Stimulated activated CD4-positive, alpha-beta T cell treated with anti-CD3 and anti-CD28 coated beads, Interleukin-12 subunit alpha, Interleukin-12 subunit beta, amount 100 ng/mL, for 48 hours (primary cell): ENCODE data around the gene ENO2.

ENCODE experiments used
- DNase-seq, 3 donors: peaks; one replicate each; pipeline ENCODE4 v3.0.0-alpha.2; 2020; ENCODE audit warnings: low read depth in 2 of 3, low spot score in 1 of 3

ENO2 gene

DNA sequence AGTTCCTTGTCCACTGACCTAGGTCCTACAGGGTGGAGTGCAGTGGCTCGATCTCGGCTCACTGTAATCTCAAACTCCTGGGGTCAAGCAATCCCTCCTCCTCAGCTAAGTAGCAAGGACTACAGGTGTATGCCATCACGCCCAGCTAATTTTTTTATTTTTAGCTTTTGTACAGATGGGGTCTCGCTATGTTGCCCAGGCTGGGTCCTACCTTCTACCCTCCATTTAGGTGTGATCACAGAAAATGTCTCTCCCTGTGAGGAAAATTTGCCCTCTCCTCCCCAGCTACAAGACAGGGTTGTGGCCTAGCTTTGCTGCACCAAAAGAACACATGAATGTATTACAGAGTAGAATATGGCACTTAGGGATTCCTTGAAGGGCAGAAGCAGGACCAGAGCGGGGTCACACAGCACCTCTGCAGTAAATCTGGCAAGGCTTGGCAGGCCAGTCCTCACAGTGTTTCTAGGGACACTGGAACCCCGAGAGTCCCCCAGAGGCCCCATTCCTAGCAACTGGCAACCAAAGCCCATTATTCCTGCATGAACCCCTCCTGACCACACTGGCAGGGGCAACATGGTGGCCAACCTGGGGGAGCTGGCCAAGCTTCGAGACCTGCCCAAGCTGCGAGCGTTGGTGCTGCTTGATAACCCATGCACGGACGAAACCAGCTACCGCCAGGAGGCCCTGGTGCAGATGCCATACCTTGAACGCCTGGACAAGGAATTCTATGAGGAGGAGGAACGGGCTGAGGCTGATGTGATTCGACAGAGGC lies 2.0 kb upstream of the ENO2 start:
- DNase-seq = no peak

DNA sequence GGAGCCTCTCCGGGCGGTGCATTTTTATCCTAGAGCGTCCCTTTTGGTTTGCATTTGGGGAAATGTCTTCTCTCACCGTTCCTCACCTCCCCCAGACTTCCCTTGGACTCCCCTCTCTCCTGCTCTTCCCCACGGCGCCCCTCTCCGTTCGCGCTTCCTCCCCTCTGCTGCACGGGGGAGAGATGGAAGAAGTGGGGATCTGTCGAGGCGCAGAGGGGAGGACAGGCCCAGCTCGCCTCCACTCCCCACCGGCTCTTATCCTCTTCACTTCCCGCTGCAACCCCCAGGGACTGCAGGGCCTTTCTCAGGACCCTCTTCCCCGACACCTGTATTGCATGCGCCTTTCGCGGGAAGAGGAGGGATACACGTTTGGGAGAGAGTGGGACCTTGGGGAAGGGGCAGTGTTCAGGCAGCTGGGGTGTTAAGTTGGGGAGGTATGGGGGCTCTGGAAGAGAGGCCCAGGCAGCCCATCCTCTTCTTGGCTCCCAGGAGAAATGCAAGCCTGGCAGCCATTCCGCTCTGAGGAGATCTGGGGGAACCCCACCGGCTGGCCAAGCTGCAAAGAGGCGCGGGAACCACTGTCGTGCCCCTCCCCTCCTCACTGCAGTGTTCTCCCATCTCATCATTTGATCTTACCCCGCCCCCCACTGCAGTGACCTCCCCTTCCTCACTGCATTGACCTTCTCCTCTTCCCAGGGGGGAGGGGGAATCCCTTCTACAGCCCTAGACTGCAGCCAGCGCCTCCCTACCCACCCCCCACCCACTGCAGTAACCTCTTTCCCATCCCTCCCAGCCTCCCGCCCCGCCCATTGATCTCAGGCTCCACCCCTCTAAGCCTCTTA lies 788 bp downstream of the ENO2 start:
- no peak for DNase-seq

DNA sequence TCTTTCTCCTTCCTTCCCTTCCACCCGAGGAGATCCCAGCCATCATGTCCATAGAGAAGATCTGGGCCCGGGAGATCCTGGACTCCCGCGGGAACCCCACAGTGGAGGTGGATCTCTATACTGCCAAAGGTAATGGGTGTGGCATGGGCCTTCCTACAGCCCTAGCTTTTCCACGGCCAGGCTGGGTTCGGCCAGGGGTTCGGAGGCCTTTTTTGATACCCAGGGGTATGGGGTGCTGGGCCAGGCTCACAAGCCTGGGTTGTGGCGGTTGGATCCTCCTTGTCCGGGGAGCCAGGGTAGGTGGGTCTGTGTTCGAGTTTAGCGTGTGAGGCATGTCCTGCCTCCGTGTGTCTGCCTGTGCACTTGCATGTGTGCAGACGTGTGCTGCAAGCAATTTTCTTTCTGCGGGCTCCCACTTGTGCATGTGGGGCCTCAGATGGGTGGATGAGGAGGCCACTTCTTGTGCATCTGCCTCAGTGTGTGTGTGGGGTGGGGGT lies 1.5 kb downstream of the ENO2 start:
- no peak for DNase-seq

DNA sequence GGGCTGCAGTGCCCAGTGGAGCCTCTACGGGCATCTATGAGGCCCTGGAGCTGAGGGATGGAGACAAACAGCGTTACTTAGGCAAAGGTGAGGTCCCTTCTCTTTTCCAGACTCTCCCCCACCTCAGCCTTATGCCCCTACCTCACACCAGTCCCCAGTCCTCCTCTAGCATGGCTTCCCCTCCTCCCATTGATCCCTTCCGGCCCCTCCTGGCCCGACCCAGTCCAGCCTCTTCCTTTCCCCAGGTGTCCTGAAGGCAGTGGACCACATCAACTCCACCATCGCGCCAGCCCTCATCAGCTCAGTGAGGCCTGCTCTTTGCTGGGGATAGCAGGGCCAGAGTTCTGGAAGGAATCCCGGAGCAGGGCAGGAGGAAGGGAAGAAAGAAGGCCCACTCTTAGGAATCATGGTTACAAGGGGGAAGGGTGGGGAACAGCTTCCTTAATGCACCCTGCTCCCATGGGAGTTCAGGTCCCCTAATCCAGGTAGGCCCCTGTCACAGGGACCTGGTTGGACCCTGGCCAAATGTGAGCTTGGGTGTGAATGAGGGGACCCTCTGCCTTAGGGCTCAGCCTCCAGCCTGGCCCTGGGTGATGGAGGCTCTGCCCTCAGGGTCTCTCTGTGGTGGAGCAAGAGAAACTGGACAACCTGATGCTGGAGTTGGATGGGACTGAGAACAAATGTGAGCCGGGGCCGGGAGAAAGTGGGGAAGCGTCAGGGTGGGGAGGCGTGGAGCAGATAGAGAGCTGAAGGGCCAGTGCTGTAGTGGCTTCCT lies 2.2 kb downstream of the ENO2 start:
- no peak for DNase-seq

DNA sequence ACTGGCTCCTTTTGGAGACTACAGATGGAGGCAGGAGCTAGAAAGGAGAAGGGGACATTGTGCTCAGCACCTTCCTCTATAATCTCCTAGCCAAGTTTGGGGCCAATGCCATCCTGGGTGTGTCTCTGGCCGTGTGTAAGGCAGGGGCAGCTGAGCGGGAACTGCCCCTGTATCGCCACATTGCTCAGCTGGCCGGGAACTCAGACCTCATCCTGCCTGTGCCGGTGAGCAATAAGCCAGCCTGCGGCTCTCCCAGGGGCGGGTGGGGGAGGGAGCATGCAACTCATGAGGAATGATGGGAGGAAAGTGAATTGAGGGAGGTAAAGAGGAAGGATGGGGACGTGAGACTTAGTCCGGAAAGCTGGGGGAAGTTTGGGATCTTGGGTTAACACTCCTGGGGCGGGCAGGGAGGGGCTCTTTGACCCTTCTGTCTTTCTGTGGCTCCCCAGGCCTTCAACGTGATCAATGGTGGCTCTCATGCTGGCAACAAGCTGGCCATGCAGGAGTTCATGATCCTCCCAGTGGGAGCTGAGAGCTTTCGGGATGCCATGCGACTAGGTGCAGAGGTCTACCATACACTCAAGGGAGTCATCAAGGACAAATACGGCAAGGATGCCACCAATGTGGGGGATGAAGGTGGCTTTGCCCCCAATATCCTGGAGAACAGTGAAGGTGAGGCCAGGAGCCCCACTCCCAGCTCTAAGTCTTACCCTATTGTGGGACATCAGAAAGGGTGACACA lies 3.3 kb downstream of the ENO2 start:
- DNase-seq = no peak

DNA sequence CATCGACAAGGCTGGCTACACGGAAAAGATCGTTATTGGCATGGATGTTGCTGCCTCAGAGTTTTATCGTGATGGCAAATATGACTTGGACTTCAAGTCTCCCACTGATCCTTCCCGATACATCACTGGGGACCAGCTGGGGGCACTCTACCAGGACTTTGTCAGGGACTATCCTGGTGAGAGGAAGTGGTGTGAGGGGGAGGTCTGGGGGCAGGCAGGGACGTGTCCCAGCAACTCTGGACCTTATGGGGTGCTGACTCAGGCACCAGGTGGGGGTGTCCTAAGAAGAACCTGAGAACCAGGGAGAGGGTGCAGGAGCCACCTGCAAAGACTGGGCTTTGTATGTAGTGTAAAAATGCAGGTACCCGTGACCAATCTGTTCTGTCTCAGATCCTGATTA lies 5.2 kb downstream of the ENO2 start:
- DNase-seq = no peak

DNA sequence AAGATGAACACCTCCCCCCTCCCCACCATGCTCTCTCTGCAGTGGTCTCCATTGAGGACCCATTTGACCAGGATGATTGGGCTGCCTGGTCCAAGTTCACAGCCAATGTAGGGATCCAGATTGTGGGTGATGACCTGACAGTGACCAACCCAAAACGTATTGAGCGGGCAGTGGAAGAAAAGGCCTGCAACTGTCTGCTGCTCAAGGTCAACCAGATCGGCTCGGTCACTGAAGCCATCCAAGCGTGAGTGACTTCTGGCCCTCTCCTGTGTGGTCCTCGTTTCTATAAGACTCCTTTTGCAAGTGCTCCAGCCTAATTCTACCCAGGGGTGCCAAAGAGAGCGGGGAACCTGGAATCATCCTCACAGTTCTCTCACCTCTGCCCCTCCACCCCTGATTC lies 7.2 kb downstream of the ENO2 start:
- no peak for DNase-seq

DNA sequence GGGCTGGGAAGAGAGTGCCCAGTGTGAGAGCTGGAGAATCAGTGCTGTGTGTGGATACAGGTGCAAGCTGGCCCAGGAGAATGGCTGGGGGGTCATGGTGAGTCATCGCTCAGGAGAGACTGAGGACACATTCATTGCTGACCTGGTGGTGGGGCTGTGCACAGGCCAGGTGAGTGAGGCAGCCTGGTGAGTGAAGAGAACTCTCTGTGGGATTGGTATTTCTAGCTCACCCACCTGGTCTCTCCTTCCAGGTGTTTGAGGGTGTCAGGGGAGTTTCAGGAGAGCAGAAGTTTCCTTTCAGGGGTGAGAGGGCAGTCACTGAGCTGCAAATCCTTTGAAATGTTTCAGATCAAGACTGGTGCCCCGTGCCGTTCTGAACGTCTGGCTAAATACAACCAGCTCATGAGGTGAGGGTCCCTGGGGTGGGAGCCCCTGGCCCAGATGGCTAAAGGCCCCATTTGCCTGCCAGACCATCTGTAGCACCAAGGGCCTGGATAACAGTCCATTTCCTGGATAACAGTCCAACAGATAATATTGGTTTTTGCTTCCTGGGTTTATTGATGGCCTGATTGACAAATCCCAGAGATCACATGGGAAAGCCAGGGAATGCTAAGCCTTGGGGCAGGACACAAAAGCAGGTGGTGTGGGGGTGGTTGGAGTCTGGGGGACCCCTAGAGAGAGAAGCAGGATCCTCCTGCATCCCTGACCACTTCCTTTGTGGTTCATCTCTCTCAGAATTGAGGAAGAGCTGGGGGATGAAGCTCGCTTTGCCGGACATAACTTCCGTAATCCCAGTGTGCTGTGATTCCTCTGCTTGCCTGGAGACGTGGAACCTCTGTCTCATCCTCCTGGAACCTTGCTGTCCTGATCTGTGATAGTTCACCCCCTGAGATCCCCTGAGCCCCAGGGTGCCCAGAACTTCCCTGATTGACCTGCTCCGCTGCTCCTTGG lies 7.9 kb downstream of the ENO2 start:
- no peak for DNase-seq

DNA sequence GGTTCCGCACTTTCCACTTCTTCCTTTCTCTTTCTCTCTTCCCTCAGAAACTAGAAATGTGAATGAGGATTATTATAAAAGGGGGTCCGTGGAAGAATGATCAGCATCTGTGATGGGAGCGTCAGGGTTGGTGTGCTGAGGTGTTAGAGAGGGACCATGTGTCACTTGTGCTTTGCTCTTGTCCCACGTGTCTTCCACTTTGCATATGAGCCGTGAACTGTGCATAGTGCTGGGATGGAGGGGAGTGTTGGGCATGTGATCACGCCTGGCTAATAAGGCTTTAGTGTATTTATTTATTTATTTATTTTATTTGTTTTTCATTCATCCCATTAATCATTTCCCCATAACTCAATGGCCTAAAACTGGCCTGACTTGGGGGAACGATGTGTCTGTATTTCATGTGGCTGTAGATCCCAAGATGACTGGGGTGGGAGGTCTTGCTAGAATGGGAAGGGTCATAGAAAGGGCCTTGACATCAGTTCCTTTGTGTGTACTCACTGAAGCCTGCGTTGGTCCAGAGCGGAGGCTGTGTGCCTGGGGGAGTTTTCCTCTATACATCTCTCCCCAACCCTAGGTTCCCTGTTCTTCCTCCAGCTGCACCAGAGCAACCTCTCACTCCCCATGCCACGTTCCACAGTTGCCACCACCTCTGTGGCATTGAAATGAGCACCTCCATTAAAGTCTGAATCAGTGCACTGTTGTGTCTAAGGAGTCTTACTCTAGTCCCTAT lies 8.8 kb downstream of the ENO2 start:
- DNase-seq = no peak

DNA sequence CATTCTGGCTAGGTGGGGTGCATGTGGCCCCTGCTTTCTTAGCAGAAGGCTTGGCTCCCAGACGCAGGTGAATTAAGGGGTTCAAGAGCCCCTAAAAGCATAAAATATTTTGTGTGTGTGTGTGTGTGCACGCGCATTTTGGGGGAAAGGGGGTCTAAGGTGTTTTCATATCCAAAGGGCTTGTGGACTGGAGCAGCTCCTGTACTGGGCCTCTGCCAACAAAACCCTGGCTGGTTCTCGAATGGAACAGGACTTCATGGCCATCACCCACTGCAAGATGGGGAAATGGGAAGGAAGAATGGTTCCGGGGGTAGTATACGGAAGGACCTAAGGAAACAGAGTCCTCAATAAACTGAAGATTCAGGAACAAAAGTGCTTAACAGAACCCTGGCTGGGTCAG lies 9.5 kb downstream of the ENO2 start:
- DNase-seq = no peak

DNA sequence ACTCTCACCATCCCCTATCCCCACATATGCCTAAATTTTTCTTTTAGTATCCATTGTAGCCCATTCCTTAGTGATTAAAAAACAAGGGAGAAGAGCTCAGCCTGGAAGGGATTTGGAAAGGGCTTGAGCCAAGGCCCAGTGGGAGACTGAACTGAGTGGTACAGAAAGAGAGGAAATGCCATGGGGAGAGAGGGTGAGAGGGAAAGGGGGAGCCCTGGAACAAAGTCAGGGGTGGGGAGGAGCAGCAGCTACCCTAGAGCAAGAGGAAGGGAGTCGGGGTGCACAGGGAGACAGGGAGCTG lies 10.8 kb downstream of the ENO2 start:
- DNase-seq = no peak

DNA sequence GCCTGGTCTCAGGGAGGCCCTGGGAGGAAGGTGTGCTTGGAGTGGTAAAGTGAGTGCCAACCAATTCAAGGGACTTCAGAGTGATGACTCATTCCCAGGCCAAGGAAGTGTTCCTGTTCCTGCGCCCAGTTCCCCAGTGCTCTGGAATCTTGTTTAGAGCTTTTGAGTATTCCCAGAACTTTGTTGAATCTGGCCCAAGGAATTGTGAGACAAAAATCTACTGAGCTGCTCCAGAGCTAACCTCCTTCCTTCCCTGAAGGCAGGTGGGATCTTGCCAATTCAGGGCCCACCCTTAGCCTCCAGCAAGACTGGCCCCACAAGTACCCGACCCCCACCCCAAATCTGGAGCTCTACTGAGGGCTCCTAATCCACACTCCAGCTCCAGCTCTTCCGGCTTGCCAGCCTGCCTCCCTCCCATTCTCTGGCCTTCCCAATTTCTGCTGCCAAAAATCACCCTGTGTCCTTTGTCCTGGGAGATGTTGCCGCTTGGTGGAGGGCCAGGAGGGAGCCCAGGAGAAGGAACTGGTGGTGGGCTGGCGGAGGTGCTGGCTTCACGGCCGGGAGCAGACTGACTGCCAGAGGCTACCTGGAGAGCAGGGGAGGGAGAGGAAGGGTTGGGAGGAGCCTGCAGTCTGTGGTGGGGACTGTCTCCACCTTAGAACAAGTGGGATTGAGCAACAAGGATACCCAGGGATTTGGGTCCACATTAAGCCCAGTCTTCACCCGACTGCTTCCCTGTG lies 11.3 kb downstream of the ENO2 start:
- DNase-seq = no peak

DNA sequence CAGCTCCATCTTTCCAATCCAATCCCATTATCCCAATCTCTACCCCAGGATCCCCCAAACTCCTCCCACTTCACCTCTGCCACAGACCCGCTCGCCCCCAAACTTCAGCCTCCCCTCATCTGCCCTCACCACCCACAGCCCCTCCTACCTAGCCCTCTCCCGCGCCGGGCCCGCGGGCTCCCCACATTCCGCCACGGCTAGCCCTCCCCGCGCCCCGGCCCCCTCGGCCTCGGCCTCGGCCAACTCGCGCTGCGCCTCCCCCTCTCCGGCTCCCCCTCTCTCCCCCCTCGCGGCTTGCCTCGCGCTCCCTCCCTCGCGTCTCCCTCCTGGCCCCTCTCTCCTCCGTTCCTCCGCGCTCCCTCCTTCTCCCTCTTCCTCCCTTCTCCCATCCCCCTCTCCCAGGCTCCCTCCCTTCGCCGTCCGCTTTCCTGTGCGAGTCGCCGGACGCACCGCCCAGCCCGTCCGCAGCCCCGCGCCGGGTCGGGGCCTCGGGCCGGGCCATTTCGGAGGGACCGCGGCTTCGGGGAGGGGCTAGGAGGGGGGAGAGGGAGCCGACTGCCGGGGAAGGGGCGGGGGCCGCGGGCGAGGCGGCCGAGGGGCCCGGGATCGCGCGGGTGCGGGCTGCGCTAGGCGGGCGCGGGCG lies 13.1 kb downstream of the ENO2 start, which contains the start of gene ATN1:
ATN1 (plus strand) TSS at position 581 of the 643 bp plus-strand sequence. CDS start 6,043 bp downstream, outside the sequence.
- no peak for DNase-seq

DNA sequence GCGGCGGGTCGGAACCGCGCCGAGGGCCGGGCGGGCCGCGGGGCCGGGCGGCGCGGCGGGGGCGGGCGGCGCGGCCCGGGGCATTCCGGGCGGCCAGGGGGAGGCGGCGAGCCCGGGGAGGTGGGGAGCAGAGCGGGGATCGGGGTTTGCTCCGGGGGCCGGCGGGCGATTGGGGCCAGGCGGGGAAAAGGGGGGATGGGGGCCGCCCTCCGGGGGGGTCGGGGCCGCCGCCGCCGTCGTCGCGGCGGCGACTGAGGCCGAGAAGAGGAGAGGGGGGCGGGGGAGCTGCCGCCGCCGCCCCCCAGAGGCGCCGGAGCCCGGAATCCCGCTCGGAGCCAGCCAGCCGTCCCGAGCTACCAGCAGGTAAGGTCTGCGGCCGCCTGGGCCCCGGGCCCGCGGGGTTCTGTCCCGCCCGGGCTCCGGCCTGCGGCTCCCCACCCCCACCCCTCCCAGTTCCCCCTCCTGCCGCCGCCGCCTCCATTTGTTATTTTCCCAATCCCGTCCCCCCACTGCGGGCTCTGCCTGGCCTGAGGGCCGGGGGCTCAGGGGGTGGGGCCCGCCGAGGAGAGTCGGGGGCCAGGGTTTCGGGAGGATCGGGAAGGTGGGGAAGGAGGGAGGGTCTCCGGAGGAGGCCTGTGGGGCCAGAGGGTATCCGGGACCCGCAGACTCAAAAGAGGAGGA lies 13.8 kb downstream of the ENO2 start:
- no peak for DNase-seq

DNA sequence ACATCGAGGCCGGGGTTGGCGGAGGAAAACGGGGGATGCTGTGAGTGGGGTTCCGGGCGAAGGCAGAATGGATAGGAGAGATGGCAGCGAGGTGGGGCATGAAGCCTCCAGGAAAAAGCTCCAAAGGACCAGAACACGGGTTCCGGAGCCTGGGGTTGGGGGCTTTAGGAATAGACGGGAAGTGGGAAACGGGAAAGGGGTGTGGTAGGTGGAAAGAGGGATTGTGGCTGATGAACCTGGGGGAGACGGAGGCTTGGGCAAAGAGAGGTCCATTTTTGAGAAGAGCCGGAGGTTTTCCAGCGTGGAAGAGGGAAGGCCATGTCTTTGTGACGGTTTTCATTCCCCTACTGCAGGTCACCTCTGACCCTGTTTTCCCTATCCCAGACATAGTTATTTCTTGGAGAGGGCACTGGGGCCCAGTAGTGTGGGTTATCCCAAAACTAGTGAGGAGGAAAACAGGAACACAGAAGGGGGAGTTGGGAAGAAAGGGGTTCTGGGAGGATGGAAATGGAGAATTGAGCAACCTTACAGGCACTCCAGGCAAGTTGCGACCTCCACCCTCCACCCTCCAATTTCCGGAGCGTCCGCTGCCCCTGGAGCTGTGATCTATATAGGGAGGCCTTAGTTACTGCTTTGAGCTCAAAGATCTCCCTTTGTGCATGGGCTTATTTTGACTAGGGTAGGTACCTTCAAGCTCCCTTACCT lies 14.5 kb downstream of the ENO2 start:
- no peak for DNase-seq

DNA sequence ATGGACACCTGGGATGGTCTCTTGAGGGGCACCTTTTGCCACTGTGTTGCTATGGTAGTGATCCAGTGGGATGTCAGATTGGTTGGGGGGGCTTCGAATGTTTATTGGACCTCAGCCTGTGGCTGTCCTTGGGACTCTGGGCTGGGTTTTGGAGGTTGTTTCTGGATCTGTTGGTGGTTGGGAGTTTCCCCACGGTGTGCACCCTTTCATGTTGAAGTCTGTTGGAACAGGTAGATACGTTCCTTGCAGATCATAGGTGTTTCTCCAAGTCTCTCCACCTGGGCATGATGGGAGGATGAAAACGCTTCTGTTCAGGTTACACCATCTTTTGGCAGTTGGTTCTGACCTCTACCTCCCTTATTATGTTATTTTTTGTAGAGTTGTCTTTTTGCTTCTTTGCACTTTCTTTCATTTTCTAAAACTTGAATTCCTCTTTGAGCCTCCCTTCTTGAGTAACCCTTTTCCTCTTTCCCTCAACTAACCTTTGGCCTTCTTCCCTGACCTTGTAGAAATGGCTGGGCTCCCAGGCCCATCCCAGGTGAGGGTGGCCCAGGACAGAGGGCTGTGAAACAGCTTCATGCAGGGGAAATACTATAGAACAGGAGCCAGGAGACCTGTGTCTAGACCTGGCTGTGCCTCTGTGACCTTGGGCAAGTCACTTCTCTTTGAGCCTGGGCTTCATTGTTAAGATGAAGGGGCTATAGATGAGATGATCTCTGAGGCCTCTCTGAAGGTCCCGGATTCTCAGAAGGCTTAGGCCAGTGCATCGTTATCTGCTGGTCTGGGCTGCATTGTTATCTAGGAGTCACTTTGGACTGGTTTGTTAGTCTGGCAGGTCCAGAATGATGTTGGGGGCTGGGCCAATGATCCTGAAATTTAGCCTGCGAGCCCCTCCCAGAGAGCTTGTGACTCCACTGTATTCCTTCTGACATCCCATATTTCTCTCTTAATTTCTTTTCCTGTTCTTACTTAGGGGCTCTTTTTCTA lies 15.4 kb downstream of the ENO2 start:
- DNase-seq = no peak
